Breast epithelium (tissue), 4 donors: ENCODE measurements around the gene TRIM65. TPM values are rescaled to one million over a fixed set of nuclear protein-coding genes. Genes with fewer than 3 reads are reported as not detected.
A peak's percentile ranks its signal among the peaks of the same experiment; 100 is the strongest.

Experiments used
- DNase-seq, 2 donors: peaks; one replicate each; pipeline ENCODE4 v3.0.0-alpha.2; 2019; ENCODE audit warnings: low spot score in 2 of 2
- H3K27ac ChIP-seq, 2 donors: fragments of 200-600 bp; sonication (generic) in 1 of 2; one replicate each; pipeline ENCODE4 v1.5.1; 2016 to 2019; ENCODE audit warnings: mild to moderate bottlenecking in 1 of 2
- H3K27me3 ChIP-seq, 2 donors: fragments of 200-600 bp; sonication (generic) in 1 of 2; one replicate each; pipeline versions ENCODE4 v1.5.1 to v1.6.0; 2017 to 2019; ENCODE audit warnings: control low read depth in 1 of 2, mild to moderate bottlenecking in 1 of 2
- H3K36me3 ChIP-seq: fragments of 200-600 bp; one replicate; pipeline ENCODE4 v1.5.1; 2019
- H3K4me1 ChIP-seq, 2 donors: fragments of 200-600 bp; sonication (generic); one replicate each; pipeline ENCODE4 v1.5.1; 2016 to 2019; ENCODE audit warnings: control low read depth in 1 of 2
- H3K4me3 ChIP-seq, 3 donors: fragments of 200-600 bp; sonication (generic); 1 replicate in 2 of 3; 2 replicates in 1 of 3; pipeline ENCODE4 v1.5.1; 2016 to 2019; ENCODE audit warnings: mild to moderate bottlenecking in 3 of 3, moderate library complexity in 2 of 3
- H3K9me3 ChIP-seq, 2 donors: fragments of 200-600 bp; sonication (generic) in 1 of 2; one replicate each; pipeline ENCODE4 v1.5.1; 2016 to 2019; ENCODE audit warnings: control low read depth in 1 of 2
- POLR2A ChIP-seq: fragments of 450-650 bp; IDR thresholded peaks from one replicate; pipeline ENCODE4 v1.6.1; 2016; ENCODE audit warnings: antibody characterized with exemption, mild to moderate bottlenecking, moderate library complexity
- POLR2AphosphoS5 ChIP-seq, 3 donors: sonication (generic); formaldehyde crosslinking; IDR thresholded peaks; one replicate each; pipeline ENCODE4 v1.6.1; 2017; ENCODE audit warnings: antibody characterized with exemption in 3 of 3
- intact Hi-C: fragments of 100-400 bp; cut with DNase I; formaldehyde crosslinking; loops from one replicate; pipeline ENCODE4 v1.15.1; 2023; ENCODE audit warnings: low total_unique reads
- total RNA-seq, 3 donors: library from RNA; depleted of rRNA; stranded (reverse); fragments of >200 nt; gene quantifications; one replicate each; pipeline ENCODE4 v1.1.0, GENCODE V29; 2016
- TF ChIP-seq, protein P1 (sequence below), 3 donors: fragments of 450-650 bp; IDR thresholded peaks; one replicate each; pipeline ENCODE4 v1.5.1; 2016 to 2017; ENCODE audit warnings: antibody characterized with exemption in 3 of 3, mild to moderate bottlenecking in 3 of 3, moderate library complexity in 3 of 3

TRIM65 gene
- total RNA-seq, 3 donors from 2014 or later, result 16.7 to 28.8 (median 23.3) TPM

DNA sequence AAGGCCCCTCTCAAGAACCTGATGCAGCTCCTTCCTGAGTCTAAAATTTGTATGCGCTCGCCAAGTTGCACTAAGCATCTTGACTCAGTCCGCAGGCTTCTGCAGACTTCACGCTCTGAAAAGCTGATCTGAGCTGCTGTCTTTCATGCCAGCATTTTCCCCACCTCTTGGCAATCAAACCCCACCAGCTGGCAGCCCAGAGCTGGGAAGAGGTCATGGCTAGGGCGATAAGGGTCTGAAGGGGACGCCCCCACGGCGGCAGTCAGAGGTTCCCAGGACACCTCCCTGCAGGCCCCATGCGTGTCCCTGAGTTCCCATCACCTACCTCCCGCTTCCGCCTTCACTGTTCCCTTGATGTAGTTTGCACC lies 47.5 kb downstream of the TRIM65 start:
- no peak for DNase-seq
- TF ChIP-seq POLR2AphosphoS5 (IDR thresholded peaks at IDR 0.05) (no peak), POLR2A (no peak)
- TF ChIP-seq, protein P1, sequence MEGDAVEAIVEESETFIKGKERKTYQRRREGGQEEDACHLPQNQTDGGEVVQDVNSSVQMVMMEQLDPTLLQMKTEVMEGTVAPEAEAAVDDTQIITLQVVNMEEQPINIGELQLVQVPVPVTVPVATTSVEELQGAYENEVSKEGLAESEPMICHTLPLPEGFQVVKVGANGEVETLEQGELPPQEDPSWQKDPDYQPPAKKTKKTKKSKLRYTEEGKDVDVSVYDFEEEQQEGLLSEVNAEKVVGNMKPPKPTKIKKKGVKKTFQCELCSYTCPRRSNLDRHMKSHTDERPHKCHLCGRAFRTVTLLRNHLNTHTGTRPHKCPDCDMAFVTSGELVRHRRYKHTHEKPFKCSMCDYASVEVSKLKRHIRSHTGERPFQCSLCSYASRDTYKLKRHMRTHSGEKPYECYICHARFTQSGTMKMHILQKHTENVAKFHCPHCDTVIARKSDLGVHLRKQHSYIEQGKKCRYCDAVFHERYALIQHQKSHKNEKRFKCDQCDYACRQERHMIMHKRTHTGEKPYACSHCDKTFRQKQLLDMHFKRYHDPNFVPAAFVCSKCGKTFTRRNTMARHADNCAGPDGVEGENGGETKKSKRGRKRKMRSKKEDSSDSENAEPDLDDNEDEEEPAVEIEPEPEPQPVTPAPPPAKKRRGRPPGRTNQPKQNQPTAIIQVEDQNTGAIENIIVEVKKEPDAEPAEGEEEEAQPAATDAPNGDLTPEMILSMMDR (IDR thresholded peaks at IDR 0.05), result no peak

DNA sequence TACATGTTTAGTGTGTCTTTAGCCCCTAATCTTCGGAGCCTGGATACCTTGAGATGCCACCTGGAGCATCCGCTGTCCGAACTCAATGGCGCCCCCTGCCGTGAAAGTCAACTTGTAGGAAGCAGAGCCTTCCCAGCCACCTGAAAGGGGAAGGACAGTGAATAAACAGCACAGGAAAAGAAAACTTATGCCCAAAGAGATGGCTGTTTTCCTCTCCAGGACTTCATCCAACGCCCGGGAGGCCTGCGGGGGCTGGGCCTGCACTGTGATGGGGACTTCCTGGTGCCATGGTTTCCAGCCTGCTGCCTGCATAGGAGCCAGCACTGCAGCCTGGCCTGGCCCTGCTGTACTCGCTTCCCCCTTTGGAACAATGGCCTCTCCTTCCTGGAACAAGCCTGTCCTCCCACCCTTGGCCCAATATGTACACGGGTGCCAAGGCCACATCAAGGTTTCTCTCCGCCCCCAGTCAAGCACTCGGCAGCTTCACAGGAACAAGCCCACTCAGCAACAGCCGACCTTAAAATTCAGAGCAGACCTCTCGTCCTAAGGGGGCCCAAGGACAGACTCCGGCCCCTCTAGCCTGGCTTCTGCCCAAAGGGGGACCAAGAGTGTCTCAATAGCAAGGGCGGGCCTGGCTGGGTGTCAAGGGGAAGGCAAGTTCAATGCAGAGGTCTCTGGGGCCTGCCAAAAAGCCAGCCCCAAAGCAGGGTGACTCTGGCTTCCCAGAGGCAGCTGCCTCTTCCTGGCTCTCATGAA lies 48.0 kb downstream of the TRIM65 start:
- no peaks in the 10 kb centered on the region for H3K27me3 ChIP-seq
- H3K4me1 ChIP-seq, result peaks cover 16 to 60% of the 10 kb centered on the region in 2 donors
- no peak overlapping the region for H3K4me3 ChIP-seq
- no peaks in the 10 kb centered on the region for H3K9me3 ChIP-seq
- peaks cover 7% of the 10 kb centered on the region for H3K36me3 ChIP-seq
- TF ChIP-seq, protein P1 (IDR thresholded peaks at IDR 0.05), result peak; percentile 54 to 72 (median 63)
- TF ChIP-seq POLR2AphosphoS5 (IDR thresholded peaks at IDR 0.05) (peak; percentile 39 to 54 (median 47)), POLR2A (no peak)
- H3K27ac ChIP-seq, result peak overlapping the region; percentile 94 to 95
- peak; percentile 81 to 82 for DNase-seq
- intact Hi-C loops, result loop anchor here (10.0 kb wide), 1 partner anchor 64 kb away; the partner anchor contains the start of gene UNK

More for the DNA sequence above, 47.5 kb downstream of the TRIM65 start:
- intact Hi-C loops, result loop anchor here (10.0 kb wide), 1 partner anchor 64 kb away; the partner anchor contains the start of gene UNK
- no peaks in the 10 kb centered on the region for H3K9me3 ChIP-seq
- H3K36me3 ChIP-seq, result peaks cover 7% of the 10 kb centered on the region
- peaks cover 16 to 60% of the 10 kb centered on the region in 2 donors for H3K4me1 ChIP-seq
- peak overlapping the region; percentile 94 to 95 for H3K27ac ChIP-seq
- no peak overlapping the region for H3K4me3 ChIP-seq
- no peaks in the 10 kb centered on the region for H3K27me3 ChIP-seq

DNA sequence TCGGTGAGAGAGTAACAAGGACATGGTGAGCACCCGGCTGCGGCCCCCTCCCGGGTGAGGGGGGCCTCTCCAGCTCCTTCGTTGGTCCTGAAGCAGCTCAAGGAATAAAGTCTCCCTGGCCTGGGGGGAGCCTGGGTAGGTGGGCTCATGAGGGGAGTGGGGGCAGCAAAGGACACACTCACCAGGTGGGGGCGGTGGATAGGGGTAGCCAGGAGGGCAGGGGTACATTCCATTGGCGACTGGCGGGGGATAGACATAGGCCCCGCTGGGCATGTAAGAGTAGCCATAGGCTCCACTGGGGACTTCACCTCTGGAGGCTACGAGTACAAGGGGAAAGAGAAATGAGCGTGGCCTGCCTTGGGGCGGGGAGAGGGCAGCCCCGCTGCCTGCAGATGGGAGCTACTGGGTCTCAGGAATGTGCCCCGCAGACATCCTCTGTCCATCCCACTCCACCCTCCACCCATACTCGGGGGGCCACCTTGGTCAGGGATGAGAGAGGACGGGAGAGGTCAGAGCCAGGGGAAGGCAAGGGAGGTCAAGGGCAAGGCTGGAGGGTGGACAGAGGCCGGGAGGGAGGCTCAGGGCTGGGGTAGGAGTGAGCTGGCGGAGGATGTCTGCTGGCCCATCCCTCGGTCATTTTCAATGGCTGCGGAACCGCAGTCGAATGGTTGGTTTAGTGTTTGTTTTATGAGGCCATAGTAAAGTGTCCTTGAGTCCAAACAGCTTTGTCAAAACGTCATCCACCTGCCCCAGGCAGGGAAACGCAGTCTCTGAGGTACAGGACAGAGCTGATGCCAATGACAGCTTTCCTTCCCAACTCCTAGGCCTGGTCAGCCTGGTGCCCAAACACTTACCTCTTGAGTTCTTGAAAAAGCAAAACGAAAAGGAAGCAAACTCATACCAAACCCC lies 48.9 kb downstream of the TRIM65 start:
- peaks cover 7% of the 10 kb centered on the region for H3K36me3 ChIP-seq
- no peak for DNase-seq
- peak overlapping the region; percentile 94 to 95 for H3K27ac ChIP-seq
- peaks cover 16 to 60% of the 10 kb centered on the region in 2 donors for H3K4me1 ChIP-seq
- TF ChIP-seq POLR2AphosphoS5 (IDR thresholded peaks at IDR 0.05) (no peak), POLR2A (no peak)
- TF ChIP-seq, protein P1 (IDR thresholded peaks at IDR 0.05), result no peak
- no peak overlapping the region for H3K4me3 ChIP-seq
- H3K27me3 ChIP-seq, result no peaks in the 10 kb centered on the region
- H3K9me3 ChIP-seq, result no peaks in the 10 kb centered on the region
- intact Hi-C loops, result loop anchor here (10.0 kb wide), 1 partner anchor 63 kb away; the partner anchor contains the start of gene UNK

DNA sequence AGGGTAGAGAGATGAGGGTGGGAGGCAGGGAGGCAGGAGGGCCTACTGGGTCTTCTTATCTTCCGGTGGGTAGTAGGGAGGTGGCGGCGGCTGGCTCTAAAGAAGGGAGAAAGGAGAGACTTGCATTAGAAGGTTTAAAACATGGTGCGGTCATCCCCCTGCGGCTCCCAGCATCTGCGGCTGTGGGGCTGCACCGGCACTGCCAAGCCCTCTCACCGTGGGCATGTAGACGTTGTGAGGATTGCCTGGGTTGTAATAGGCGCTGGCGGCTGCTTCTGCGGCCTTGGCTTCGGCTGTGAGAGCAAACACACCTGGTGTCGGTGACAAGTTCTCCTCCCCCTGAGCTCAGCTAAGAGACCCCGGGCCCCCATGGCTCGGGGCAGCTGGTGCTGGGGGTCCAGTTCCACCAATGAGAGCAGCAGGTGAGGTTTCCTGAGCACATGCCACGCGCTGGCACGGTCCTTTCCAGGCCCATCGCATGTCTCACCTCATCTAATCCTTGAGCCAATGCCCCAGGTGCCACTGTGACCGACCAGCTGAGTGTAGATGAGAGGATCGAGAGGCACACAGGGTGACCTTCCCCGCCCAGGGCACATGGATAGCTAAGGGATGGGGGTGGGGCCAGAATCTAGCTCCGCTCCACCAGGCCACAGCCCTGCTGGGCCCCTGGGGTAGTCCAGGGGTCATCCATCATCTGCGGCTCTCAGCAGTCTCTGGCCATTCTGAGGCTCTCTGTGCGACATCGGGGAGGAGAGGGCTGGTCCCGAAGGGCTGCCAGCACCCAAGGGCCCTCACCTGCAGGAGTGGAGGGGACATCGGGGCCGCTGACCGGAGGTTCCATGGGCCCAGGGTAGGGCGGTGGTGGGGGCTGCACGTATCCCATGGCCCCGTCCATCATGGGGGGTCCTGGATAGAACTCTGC lies 49.8 kb downstream of the TRIM65 start:
- peaks cover 16 to 60% of the 10 kb centered on the region in 2 donors for H3K4me1 ChIP-seq
- peaks cover 7% of the 10 kb centered on the region for H3K36me3 ChIP-seq
- no peak for DNase-seq
- peak overlapping the region; percentile 94 to 95 for H3K27ac ChIP-seq
- no peak overlapping the region for H3K4me3 ChIP-seq
- intact Hi-C loops, result loop anchor here (10.0 kb wide), 1 partner anchor 62 kb away; the partner anchor contains the start of gene UNK
- TF ChIP-seq POLR2AphosphoS5 (IDR thresholded peaks at IDR 0.05) (no peak), POLR2A (no peak)
- TF ChIP-seq, protein P1 (IDR thresholded peaks at IDR 0.05), result no peak
- H3K9me3 ChIP-seq, result no peaks in the 10 kb centered on the region
- H3K27me3 ChIP-seq, result no peaks in the 10 kb centered on the region
